GM12801 (cell line): ENCODE data around the gene SLC5A10.

Experiments used
- TF ChIP-seq, protein P1 (sequence below): IDR thresholded peaks from one replicate; pipeline ENCODE4 v1.5.1; 2011; ENCODE audit warnings: control low read depth; ENCODE audit not compliant: insufficient read length; ENCODE audit errors: extremely low read depth

The SLC5A10 gene

DNA sequence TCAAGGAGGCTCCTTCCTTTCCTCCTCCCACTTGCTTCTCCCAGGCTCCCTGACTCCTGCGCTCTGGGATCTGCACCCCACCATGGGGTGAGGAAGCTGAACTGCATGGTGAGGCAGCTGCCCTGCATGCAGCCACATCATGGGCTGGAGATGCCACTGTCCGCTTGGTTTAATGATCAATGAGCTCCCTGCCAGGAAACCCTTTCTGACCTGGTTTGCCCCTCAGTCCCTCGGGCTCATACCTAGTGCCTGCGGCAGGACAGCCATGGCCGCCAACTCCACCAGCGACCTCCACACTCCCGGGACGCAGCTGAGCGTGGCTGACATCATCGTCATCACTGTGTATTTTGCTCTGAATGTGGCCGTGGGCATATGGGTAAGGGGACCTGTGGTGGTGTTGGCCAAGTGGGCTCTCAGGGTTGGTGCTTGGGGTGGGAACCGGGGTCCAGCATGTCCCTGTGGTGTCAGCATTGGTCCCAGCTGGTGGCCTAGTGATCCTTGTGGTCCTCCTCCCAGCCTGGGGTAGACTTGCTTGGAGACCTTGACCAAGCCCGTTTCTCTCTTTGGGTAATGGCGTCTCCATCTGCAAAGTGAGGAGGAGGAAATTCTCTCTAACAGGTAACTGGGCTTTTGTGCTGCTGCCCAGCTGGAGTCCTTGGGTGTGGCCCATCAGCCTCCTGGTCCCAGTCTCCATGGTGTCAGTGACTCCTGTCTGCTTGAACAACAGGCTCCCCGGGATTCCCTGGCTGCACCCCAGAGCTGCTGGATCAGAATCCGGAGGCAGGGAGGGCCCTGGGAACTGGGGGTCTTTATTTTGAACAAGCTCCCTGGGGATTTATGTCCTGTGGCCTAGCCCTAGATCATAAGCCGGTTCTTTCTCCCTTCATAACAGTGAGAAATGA, at the start of gene SLC5A10:
Gene SLC5A10 (plus strand): TSS at position 225 of the 902 bp plus-strand sequence. CDS start 41 bp downstream, at position 266.
- TF ChIP-seq, protein P1, sequence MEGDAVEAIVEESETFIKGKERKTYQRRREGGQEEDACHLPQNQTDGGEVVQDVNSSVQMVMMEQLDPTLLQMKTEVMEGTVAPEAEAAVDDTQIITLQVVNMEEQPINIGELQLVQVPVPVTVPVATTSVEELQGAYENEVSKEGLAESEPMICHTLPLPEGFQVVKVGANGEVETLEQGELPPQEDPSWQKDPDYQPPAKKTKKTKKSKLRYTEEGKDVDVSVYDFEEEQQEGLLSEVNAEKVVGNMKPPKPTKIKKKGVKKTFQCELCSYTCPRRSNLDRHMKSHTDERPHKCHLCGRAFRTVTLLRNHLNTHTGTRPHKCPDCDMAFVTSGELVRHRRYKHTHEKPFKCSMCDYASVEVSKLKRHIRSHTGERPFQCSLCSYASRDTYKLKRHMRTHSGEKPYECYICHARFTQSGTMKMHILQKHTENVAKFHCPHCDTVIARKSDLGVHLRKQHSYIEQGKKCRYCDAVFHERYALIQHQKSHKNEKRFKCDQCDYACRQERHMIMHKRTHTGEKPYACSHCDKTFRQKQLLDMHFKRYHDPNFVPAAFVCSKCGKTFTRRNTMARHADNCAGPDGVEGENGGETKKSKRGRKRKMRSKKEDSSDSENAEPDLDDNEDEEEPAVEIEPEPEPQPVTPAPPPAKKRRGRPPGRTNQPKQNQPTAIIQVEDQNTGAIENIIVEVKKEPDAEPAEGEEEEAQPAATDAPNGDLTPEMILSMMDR: no peak

DNA sequence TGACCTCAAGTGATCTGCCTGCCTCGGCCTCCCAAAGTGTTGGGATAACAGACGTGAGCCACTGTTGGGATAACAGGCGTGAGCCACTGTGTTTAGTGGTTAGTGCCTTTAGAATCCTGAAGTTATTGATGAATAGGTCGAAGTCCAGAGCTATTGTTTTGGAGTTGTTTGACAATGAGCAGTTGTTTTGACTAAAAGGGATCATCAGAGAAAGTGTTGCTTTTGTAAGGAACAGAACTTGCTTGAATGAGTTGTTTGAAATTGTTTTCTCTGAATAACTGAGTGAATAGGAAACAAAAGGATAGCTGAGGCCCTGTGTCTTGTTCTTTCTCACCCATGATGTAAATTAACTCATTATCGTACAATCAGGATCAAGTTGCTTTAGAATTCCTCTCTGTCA, 47.5 kb upstream of the SLC5A10 start:
- TF ChIP-seq, protein P1: no peak

DNA sequence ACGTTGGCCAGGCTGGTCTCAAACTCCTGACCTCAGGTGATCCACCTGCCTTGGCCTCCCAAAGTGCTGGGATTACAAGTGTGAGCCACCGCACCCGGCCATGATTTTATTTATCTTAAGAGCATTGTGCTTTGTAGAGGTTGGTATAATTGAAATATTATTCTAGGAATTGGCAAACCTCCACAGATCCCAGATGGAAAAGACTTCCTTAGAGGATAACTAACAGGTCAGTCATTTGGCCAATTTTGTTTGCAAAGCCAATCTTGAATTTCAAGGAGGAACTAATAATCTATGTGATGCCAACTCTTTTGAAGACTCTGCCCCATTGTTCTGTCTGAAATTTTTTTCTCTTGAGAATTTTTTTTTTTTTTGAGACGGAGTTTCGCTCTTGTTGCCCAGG, 46.7 kb upstream of the SLC5A10 start:
- TF ChIP-seq, protein P1: no peak

DNA sequence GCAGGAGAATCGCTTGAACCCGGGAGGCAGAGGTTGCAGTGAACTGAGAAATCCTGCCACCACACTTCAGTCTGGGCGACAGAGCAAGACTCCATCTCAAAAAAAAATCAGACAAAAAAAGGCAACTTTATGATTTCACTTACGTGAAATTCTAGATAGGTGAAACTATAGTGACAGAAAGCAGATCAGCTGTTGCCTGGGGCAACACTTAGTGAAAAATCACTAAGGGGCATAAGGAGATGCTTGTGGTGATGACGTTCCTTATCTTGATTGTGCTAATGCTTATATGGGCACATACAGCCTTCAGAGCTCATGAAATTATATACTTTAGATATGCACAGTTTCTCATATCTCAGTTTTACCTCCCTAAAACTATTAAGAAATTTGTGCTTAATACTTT, 41.6 kb upstream of the SLC5A10 start:
- TF ChIP-seq, protein P1: no peak

DNA sequence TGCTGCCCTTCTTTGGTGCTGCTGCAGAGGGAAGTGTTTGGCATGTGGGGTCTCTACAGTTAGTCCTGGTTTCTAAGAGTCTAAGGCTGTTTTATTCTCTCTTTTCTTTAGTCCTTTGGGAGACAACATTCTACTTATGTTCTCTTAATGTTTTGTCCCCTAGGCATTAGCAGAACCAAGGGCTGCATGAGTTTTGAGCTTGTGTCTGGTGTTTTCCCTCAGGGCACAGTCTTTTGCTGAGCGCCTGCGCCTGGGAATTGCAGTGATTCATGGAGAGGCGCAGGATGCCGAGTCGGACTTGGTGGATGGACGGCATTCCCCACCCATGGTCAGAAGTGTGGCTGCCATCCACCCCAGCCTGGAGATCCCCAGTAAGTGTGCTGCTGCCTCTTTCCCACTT, 41.1 kb upstream of the SLC5A10 start:
- TF ChIP-seq, protein P1: no peak

DNA sequence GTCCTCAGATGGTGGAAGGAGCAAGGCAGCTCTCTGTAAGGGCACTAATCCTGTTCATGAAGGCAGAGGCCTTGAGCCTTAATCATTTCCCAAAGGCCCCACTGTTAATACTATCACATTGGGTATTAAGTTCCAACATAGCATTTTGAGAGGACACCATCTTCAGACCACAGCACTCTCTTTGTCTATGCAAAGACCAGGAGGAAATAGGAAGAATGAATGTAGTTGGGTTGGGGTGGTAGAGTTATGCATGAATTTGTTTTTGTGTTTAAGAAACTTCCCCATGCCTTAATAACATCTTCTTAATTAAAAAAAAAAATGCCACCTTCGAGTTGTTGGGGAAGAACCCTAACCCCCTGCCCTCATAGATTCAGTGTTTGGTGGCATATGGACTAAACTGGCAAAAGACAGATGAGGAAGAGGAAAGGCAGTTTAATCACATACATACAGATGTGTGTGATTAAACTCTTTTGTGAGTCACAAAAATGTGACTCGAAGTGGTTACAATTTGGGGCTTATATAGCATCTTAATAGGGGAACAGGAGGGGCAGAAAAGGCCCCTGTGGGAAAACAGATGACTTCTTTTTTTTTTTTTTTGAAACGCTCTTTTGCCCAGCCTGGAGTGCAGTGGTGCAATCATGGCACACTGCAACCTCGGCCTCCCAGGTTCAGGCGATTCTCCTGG, 35.0 kb upstream of the SLC5A10 start:
- TF ChIP-seq, protein P1: no peak

DNA sequence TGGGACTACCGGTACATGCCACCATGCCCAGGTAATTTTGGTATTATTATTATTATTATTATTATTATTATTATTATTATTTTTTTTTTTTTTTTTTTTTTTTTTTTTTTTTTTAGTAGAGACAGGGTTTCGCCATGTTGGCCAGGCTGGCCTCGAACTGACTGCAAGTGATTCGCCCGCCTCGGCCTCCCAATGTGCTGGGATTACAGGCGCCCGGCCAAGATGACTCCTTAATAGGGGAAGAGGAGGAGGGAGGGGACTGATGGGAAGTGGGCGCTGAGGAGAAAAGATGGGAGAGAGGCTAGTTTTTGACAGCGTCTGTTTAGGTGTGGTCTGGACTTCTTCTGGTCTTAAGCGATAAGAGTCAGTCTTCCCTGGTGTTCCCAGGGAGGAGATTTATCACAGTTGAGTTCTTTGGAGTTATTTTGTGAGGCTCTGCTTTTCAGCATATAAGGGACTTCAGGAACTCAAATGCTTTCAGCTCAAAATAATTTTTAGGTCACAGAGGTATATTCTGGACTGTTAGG, 34.4 kb upstream of the SLC5A10 start:
- TF ChIP-seq, protein P1: no peak
